ENCODE measurements around the gene ALB. TPM values are rescaled to one million over a fixed set of nuclear protein-coding genes. Genes with fewer than 3 reads are reported as not detected.
"Not testable (repeated sequence)": the region's sequence is repeated elsewhere in the genome, so short reads cannot be mapped to it uniquely, and the experiment has no call there.

Gene ALB
- polyA plus RNA-seq, 1 experiment: not detected

DNA sequence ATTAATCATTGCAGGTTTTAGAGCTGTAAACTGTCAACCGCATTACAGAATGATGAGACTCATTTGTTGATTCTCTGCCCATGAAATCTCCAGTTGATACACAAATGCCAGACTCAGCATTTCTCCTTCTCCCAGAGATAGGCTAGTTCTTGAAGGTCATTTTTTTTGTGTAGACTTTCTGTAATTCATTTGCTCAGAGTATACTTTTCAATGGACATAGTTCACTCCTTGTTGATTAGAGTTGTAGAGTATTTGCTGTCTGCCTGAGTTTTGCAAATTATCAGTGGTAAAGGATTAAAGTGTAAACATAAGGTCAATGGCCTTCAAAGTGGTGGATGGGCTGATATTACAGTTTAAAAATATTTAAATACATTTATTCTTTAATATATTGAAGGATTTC lies 15.2 kb upstream of the ALB start:
- no peak overlapping the region for H3K4me3 ChIP-seq (ENCODE audit: low read depth, low read length)
- H3K36me3 ChIP-seq (ENCODE audit: control insufficient read depth, insufficient read depth, low read length): no peaks in the 10 kb centered on the region
- TF ChIP-seq, protein P1, sequence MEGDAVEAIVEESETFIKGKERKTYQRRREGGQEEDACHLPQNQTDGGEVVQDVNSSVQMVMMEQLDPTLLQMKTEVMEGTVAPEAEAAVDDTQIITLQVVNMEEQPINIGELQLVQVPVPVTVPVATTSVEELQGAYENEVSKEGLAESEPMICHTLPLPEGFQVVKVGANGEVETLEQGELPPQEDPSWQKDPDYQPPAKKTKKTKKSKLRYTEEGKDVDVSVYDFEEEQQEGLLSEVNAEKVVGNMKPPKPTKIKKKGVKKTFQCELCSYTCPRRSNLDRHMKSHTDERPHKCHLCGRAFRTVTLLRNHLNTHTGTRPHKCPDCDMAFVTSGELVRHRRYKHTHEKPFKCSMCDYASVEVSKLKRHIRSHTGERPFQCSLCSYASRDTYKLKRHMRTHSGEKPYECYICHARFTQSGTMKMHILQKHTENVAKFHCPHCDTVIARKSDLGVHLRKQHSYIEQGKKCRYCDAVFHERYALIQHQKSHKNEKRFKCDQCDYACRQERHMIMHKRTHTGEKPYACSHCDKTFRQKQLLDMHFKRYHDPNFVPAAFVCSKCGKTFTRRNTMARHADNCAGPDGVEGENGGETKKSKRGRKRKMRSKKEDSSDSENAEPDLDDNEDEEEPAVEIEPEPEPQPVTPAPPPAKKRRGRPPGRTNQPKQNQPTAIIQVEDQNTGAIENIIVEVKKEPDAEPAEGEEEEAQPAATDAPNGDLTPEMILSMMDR (IDR thresholded peaks at IDR 0.05; ENCODE audit: insufficient read depth, low read depth, low read length): no peak
- ChIA-PET POLR2A (no interaction called here), CTCF (no interaction called here)
- DNase-seq (ENCODE audit: low read depth): no peak
- H3K27me3 ChIP-seq (ENCODE audit: control insufficient read depth, insufficient read depth, low read length): no peaks in the 10 kb centered on the region

DNA sequence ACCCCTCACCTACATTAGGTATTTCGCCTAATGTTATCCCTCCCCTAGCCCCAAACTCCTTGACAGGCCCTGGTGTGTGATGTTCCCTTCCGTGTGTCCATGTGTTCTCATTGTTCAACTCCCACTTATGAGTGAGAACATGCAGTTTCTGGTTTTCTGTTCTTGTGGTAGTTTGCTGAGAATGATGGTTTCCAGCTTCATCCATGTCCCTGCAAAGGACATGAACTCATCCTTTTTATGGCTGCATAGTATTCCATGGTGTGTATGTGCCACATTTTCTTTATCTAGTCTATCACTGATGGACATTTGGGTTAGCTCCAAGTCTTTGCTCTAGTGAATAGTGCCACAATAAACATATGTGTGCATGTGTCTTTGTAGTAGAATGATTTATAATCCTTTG lies 14.4 kb upstream of the ALB start:
- H3K36me3 ChIP-seq (ENCODE audit: control insufficient read depth, insufficient read depth, low read length); POLR2A ChIA-PET; DNase-seq (ENCODE audit: low read depth); CTCF ChIA-PET; H3K4me3 ChIP-seq (ENCODE audit: low read depth, low read length); H3K27me3 ChIP-seq (ENCODE audit: control insufficient read depth, insufficient read depth, low read length): not testable (repeated sequence)

DNA sequence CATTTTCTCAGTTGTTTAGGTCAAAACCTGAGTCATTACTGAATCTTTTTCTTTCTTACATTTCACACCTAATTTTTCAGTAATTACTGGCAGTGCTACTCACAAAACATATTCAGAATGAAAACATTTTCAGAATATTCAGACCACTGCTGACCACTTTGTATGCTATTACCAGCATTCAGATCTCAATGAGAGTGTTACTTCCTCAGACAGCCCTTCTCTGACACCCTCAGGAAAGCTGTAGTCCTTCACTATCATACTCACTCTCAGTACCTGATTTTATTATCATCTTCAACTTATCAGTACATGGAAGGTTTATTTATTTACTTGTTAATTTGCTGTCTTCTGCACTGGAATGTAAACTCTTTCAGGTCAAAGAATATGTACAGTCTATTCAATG lies 12.3 kb upstream of the ALB start:
- TF ChIP-seq, protein P1 (IDR thresholded peaks at IDR 0.05; ENCODE audit: insufficient read depth, low read depth, low read length): no peak
- Histone ChIP-seq H3K4me3 (ENCODE audit: low read depth, low read length) (no peak overlapping the region), H3K27me3 (ENCODE audit: control insufficient read depth, insufficient read depth, low read length) (no peaks in the 10 kb centered on the region; the same call in 1 of the 2 replicates), H3K36me3 (ENCODE audit: control insufficient read depth, insufficient read depth, low read length) (no peaks in the 10 kb centered on the region)
- ChIA-PET CTCF (no interaction called here), POLR2A (no interaction called here)
- no peak for DNase-seq (ENCODE audit: low read depth)

DNA sequence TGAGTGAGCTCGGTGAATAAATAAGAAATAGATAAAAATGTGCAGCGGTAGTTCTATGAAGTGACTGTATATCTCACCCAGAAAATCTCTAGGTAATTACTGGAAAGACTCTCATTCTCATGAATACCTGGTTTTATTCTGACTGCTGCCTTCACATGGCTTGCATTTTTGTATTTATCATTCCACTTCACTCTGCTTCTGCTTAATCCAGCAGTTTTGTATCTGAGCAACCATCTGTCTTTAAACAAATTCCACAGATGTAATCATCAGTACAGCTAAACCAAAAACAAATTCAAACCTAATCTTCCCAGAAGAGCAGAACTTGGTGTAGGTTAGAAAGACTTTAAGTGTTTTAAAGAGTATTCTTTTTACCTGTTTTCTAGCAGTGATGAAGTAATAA lies 11.2 kb upstream of the ALB start:
- H3K36me3 ChIP-seq (ENCODE audit: control insufficient read depth, insufficient read depth, low read length): no peaks in the 10 kb centered on the region
- ChIA-PET CTCF (no interaction called here), POLR2A (no interaction called here)
- TF ChIP-seq, protein P1 (IDR thresholded peaks at IDR 0.05; ENCODE audit: insufficient read depth, low read depth, low read length): no peak
- DNase-seq (ENCODE audit: low read depth): no peak
- H3K27me3 ChIP-seq (ENCODE audit: control insufficient read depth, insufficient read depth, low read length): no peaks in the 10 kb centered on the region; the same call in 1 of the 2 replicates
- no peak overlapping the region for H3K4me3 ChIP-seq (ENCODE audit: low read depth, low read length)

DNA sequence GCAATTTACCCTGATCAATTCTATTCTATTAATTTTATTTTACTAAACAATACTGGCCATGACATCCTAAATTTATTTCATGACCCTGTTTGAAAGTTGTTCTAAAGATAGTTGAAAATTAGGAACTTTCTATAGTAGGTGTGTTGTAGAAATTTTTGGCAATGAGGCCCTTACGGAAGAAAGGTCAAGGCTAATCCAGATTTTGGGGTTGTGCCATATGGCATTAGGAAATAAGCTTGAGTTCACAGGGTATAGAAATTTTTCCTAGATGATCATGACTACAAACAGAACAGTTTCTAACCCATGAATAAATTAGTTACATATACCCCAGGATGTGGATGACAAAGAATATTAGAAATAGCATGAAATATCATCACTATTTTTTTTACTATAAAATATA lies 7.8 kb upstream of the ALB start:
- Histone ChIP-seq H3K36me3 (ENCODE audit: control insufficient read depth, insufficient read depth, low read length) (no peaks in the 10 kb centered on the region), H3K4me3 (ENCODE audit: low read depth, low read length) (no peak overlapping the region), H3K27me3 (ENCODE audit: control insufficient read depth, insufficient read depth, low read length) (no peaks in the 10 kb centered on the region; the same call in 1 of the 2 replicates)
- no peak for DNase-seq (ENCODE audit: low read depth)
- CTCF ChIA-PET: no interaction called here
- TF ChIP-seq, protein P1 (IDR thresholded peaks at IDR 0.05; ENCODE audit: insufficient read depth, low read depth, low read length): no peak
- POLR2A ChIA-PET: no interaction called here

Data from BJ (cell line).